ENCODE results near the gene CTPS1.

- TF ChIP-seq EZH2 (IDR thresholded peaks at IDR 0.05; ENCODE audit: low read depth, unreplicated experiment) = no peak
- TF ChIP-seq POLR2AphosphoS5 (IDR thresholded peaks at IDR 0.05; ENCODE audit: low read depth) = no peak
- no peak for TF ChIP-seq CTCF (conservative IDR thresholded peaks at IDR 0.05; ENCODE audit: low read depth in 2 of 2)
- TF ChIP-seq CREB1 (CRISPR knock-in tag; IDR thresholded peaks at IDR 0.05; ENCODE audit: low read depth) = no peak
- TF ChIP-seq STAT1 (IDR thresholded peaks at IDR 0.05; ENCODE audit: unreplicated experiment) = no peak
- no peak for TF ChIP-seq EZH2phosphoT487 (IDR thresholded peaks at IDR 0.05; ENCODE audit: unreplicated experiment)
- TF ChIP-seq JUNB (IDR thresholded peaks at IDR 0.05; ENCODE audit: unreplicated experiment) = no peak
- TF ChIP-seq, protein P1, sequence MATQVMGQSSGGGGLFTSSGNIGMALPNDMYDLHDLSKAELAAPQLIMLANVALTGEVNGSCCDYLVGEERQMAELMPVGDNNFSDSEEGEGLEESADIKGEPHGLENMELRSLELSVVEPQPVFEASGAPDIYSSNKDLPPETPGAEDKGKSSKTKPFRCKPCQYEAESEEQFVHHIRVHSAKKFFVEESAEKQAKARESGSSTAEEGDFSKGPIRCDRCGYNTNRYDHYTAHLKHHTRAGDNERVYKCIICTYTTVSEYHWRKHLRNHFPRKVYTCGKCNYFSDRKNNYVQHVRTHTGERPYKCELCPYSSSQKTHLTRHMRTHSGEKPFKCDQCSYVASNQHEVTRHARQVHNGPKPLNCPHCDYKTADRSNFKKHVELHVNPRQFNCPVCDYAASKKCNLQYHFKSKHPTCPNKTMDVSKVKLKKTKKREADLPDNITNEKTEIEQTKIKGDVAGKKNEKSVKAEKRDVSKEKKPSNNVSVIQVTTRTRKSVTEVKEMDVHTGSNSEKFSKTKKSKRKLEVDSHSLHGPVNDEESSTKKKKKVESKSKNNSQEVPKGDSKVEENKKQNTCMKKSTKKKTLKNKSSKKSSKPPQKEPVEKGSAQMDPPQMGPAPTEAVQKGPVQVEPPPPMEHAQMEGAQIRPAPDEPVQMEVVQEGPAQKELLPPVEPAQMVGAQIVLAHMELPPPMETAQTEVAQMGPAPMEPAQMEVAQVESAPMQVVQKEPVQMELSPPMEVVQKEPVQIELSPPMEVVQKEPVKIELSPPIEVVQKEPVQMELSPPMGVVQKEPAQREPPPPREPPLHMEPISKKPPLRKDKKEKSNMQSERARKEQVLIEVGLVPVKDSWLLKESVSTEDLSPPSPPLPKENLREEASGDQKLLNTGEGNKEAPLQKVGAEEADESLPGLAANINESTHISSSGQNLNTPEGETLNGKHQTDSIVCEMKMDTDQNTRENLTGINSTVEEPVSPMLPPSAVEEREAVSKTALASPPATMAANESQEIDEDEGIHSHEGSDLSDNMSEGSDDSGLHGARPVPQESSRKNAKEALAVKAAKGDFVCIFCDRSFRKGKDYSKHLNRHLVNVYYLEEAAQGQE (IDR thresholded peaks at IDR 0.05; ENCODE audit: unreplicated experiment) = no peak
- TF ChIP-seq ZNF331 (CRISPR knock-in tag; IDR thresholded peaks at IDR 0.05; ENCODE audit: low read depth) = no peak
Measured at GRCh38 chr1:40986956-40987355, 7.5 kb downstream of the CTPS1 start.
